Esophagus squamous epithelium (tissue), 5 donors: Measurements from ENCODE around the gene CDK6. TPM values are rescaled to one million over a fixed set of nuclear protein-coding genes. Genes with fewer than 3 reads are reported as not detected.

Experiments
- DNase-seq: peaks from one replicate; lab custom pipeline; 2025; lab: John Stamatoyannopoulos, UW
- H3K27ac ChIP-seq, 4 donors: fragments of 200-600 bp; sonication (generic); one replicate each; pipeline ENCODE4 v1.5.1; 2016 to 2019; ENCODE audit warnings: mild to moderate bottlenecking in 1 of 4
- H3K27me3 ChIP-seq, 4 donors: fragments of 200-600 bp; sonication (generic); 1 replicate in 3 of 4; 2 replicates in 1 of 4; pipeline versions ENCODE4 v1.5.1 to v1.6.0; 2017 to 2021; ENCODE audit warnings: antibody characterized with exemption in 1 of 4
- H3K36me3 ChIP-seq, 3 donors: fragments of 200-600 bp; sonication (generic); one replicate each; pipeline ENCODE4 v1.5.1; 2016 to 2019
- H3K4me1 ChIP-seq, 3 donors: fragments of 200-600 bp; sonication (generic); one replicate each; pipeline ENCODE4 v1.5.1; 2017 to 2019
- H3K4me3 ChIP-seq, 4 donors: fragments of 200-600 bp; sonication (generic); 1 replicate in 3 of 4; 2 replicates in 1 of 4; pipeline ENCODE4 v1.5.1; 2016 to 2019; ENCODE audit warnings: mild to moderate bottlenecking in 2 of 4, moderate library complexity in 1 of 4
- H3K9me3 ChIP-seq, 3 donors: fragments of 200-600 bp; sonication (generic); one replicate each; pipeline ENCODE4 v1.5.1; 2016 to 2019
- CTCF ChIP-seq, 6 experiments: fragments of 450-650 bp in 4 of 6; fragments of 200-600 bp in 2 of 6; sonication (generic) in 2 of 6; IDR thresholded peaks; one replicate each; pipeline ENCODE4 v1.5.1; 2016 to 2019; ENCODE audit warnings: antibody characterized with exemption in 6 of 6, mild to moderate bottlenecking in 4 of 6, moderate library complexity in 4 of 6
- POLR2A ChIP-seq, 4 donors: fragments of 450-650 bp; IDR thresholded peaks; one replicate each; pipeline ENCODE4 v1.6.1; 2017; ENCODE audit warnings: antibody characterized with exemption in 4 of 4, mild to moderate bottlenecking in 4 of 4, moderate library complexity in 3 of 4
- WGBS, 2 donors: methylation state at CpG; one replicate each; pipeline ENCODE4 v1.1.5; 2018; 5-methylcytosine and 5-hydroxymethylcytosine counted together
- intact Hi-C: fragments of 100-400 bp; cut with DNase I; formaldehyde crosslinking; loops from one replicate; pipeline ENCODE4 v1.15.0; 2022
- total RNA-seq, 4 donors: library from RNA; depleted of rRNA; stranded (reverse); fragments of >200 nt; gene quantifications; one replicate each; pipeline ENCODE4 v1.1.0, GENCODE V29; 2016
- donor health status: DM: yes; HTN: yes; CAD: no.

Gene CDK6
- total RNA-seq, 4 donors from 2014 or later: 15.6 to 59.2 (median 32.4) TPM

GRCh38 chr7:92784935-92785334, 51.4 kb downstream of the CDK6 start:
- 92 to 94% methylated on average over 5 of the region's 5 CpGs for WGBS, 2 donors

GRCh38 chr7:92783260-92784201, 52.8 kb downstream of the CDK6 start:
- intact Hi-C loops: no loop called here
- 89 to 94% methylated on average over 3 of the region's 3 CpGs for WGBS, 2 donors
- TF ChIP-seq POLR2A (IDR thresholded peaks at IDR 0.05) (no peak), CTCF (IDR thresholded peaks at IDR 0.05) (no peak)
- Histone ChIP-seq H3K4me3 (no peak overlapping the region), H3K36me3 (no peaks in the 10 kb centered on the region), H3K27ac (no peak overlapping the region), H3K4me1 (peaks cover 0 to 45% (median 10%) of the 10 kb centered on the region in 3 donors), H3K9me3 (peaks cover 0 to 4% (median 3%) of the 10 kb centered on the region in 3 donors), H3K27me3 (no peaks in the 10 kb centered on the region)
- DNase-seq: no peak

More at GRCh38 chr7:92784935-92785334, 51.4 kb downstream of the CDK6 start:
- intact Hi-C loops: no loop called here
- no peaks in the 10 kb centered on the region for H3K27me3 ChIP-seq
- H3K36me3 ChIP-seq: peaks cover 0 to 6% (median 0%) of the 10 kb centered on the region in 3 donors
- peaks cover 0 to 9% (median 8%) of the 10 kb centered on the region in 3 donors for H3K9me3 ChIP-seq
- H3K27ac ChIP-seq: no peak overlapping the region
- H3K4me1 ChIP-seq: peaks cover 0 to 44% (median 10%) of the 10 kb centered on the region in 3 donors
- TF ChIP-seq POLR2A (IDR thresholded peaks at IDR 0.05): no peak
- TF ChIP-seq CTCF (IDR thresholded peaks at IDR 0.05): no peak
- DNase-seq: no peak
- no peak overlapping the region for H3K4me3 ChIP-seq

- 75 to 98% methylated on average over 3 of the region's 3 CpGs for WGBS, 2 donors
- Histone ChIP-seq H3K27ac (no peak overlapping the region), H3K27me3 (no peaks in the 10 kb centered on the region), H3K4me1 (peaks cover 0 to 45% (median 10%) of the 10 kb centered on the region in 3 donors), H3K4me3 (no peak overlapping the region), H3K9me3 (no peaks in the 10 kb centered on the region), H3K36me3 (no peaks in the 10 kb centered on the region)
- intact Hi-C loops: no loop called here
- no peak for DNase-seq
- TF ChIP-seq POLR2A (IDR thresholded peaks at IDR 0.05) (no peak), CTCF (IDR thresholded peaks at IDR 0.05) (no peak)
These were observed 53.5 kb downstream of the CDK6 start for GRCh38 chr7:92782855-92783254.

- Histone ChIP-seq H3K27ac (no peak overlapping the region), H3K4me1 (peaks cover 0 to 45% (median 10%) of the 10 kb centered on the region in 3 donors), H3K9me3 (no peaks in the 10 kb centered on the region), H3K36me3 (no peaks in the 10 kb centered on the region), H3K27me3 (no peaks in the 10 kb centered on the region), H3K4me3 (no peak overlapping the region)
- WGBS, 2 donors: 20 to 53% methylated on average over 1 of the region's 1 CpG
- DNase-seq: no peak
- intact Hi-C loops: no loop called here
- no peak for TF ChIP-seq POLR2A (IDR thresholded peaks at IDR 0.05)
- TF ChIP-seq CTCF (IDR thresholded peaks at IDR 0.05): no peak
These were observed 54.1 kb downstream of the CDK6 start for GRCh38 chr7:92782236-92782635.

GRCh38 chr7:92781117-92781720, 55.2 kb downstream of the CDK6 start:
- Histone ChIP-seq H3K4me1 (peaks cover 0 to 39% (median 10%) of the 10 kb centered on the region in 3 donors), H3K27me3 (no peaks in the 10 kb centered on the region), H3K36me3 (no peaks in the 10 kb centered on the region), H3K4me3 (no peak overlapping the region), H3K27ac (peak overlapping the region in 2 of 4 donors; percentile 2 to 4), H3K9me3 (no peaks in the 10 kb centered on the region)
- DNase-seq: no peak
- WGBS, 2 donors: 32 to 35% methylated on average over 3 of the region's 3 CpGs
- TF ChIP-seq POLR2A (IDR thresholded peaks at IDR 0.05) (no peak), CTCF (IDR thresholded peaks at IDR 0.05) (no peak)
- intact Hi-C loops: no loop called here
